Stimulated activated naive B cell treated with anti-CD40 and anti-IgM and Interleukin-4, amounts not matched to agents 10 μg/mL and 1 μg/mL and 100 μg/mL, for 72 hours (primary cell): ENCODE data around the gene DMRTA1.
"Not testable (repeated sequence)": the region's sequence is repeated elsewhere in the genome, so short reads cannot be mapped to it uniquely, and the experiment has no call there.

Experiments
- ATAC-seq, 2 donors: fragments of 150-1000 bp; cut with Tn5 transposase; replicated peaks; 2 replicates each; pipeline ENCODE4 v1.10.0; 2021; ENCODE audit warnings: moderate library complexity in 1 of 2
- DNase-seq: peaks from one replicate; pipeline ENCODE4 v3.0.0; 2021
- H3K27ac Mint-ChIP-seq: one replicate; pipeline ENCODE4 v1.8.0; 2022; ENCODE audit warnings: mild to moderate bottlenecking, mixed read lengths
- H3K27me3 Mint-ChIP-seq, 2 donors: one replicate each; pipeline ENCODE4 v1.8.0; 2022; ENCODE audit warnings: mixed read lengths in 2 of 2
- H3K36me3 Mint-ChIP-seq, 2 donors: one replicate each; pipeline ENCODE4 v1.8.0; 2022; ENCODE audit warnings: mixed read lengths in 2 of 2, mild to moderate bottlenecking in 1 of 2
- H3K4me1 Mint-ChIP-seq, 2 donors: one replicate each; pipeline ENCODE4 v1.8.0; 2022; ENCODE audit warnings: mixed read lengths in 2 of 2, mild to moderate bottlenecking in 1 of 2
- H3K4me3 Mint-ChIP-seq, 2 donors: one replicate each; pipeline ENCODE4 v1.8.0; 2022; ENCODE audit warnings: mild to moderate bottlenecking in 2 of 2, mixed read lengths in 2 of 2, moderate library complexity in 1 of 2
- H3K9me3 Mint-ChIP-seq, 2 donors: one replicate each; pipeline ENCODE4 v1.8.0; 2022; ENCODE audit warnings: mixed read lengths in 2 of 2, mild to moderate bottlenecking in 1 of 2

DMRTA1 gene, protein sequence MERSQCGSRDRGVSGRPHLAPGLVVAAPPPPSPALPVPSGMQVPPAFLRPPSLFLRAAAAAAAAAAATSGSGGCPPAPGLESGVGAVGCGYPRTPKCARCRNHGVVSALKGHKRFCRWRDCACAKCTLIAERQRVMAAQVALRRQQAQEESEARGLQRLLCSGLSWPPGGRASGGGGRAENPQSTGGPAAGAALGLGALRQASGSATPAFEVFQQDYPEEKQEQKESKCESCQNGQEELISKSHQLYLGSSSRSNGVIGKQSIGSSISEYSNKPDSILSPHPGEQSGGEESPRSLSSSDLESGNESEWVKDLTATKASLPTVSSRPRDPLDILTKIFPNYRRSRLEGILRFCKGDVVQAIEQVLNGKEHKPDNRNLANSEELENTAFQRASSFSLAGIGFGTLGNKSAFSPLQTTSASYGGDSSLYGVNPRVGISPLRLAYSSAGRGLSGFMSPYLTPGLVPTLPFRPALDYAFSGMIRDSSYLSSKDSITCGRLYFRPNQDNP

DNA sequence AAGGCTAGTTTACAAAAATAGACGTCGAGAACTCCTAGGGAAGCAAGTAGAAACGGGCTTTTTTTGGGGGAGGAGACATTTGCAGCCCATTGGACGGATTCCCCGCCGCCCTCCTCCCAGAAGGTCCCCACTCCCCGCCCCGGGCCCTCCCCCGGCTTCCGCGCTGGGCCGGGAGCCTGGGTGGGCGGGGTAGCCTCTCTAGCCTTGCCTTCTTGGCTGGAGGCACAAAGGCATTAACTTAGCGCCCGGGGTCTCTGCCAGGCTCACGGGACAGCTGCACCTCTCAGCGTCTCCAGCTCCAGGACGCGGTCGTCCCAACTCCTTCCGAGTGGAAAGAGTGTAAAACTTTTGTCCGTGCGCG, at the start of gene DMRTA1:
Gene DMRTA1 (plus strand): TSS at position 236 of the 361 bp plus-strand sequence. CDS start 242 bp downstream, outside the sequence.
- Mint-ChIP-seq H3K36me3 (no peaks in the 10 kb centered on the region), H3K27ac (no peak within 1 kb of the TSS), H3K27me3 (peaks cover 31 to 51% of the 10 kb centered on the region in 2 donors), H3K9me3 (no peaks in the 10 kb centered on the region), H3K4me1 (peaks cover 5 to 12% of the 10 kb centered on the region in 2 donors), H3K4me3 (peak within 1 kb of the TSS; percentile 64 to 74)
- DNase-seq (peak; percentile 18), ATAC-seq (peak; percentile 69 to 74)

DNA sequence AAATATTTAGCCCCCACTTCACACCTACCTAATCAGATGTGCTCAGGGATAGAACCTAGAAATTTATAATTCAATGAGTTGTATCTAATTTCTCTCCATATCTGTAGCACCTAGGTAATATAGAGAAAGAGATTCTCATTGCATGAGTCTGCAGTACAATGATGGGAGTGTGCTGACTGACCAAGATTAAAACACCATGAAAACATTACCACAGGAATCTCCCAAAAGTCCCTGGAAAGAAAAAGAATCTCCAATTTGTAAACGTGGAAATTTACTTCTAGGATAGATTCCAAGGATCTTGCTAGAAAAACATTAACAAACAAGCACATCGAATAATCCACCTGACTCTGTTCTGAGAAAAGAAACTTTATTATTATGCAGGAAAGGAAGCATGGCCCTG, 45.0 kb upstream of the DMRTA1 start:
- ATAC-seq (no peak), DNase-seq (no peak)
- peaks cover 4 to 20% of the 10 kb centered on the region in 2 donors for H3K27me3 Mint-ChIP-seq
- peaks cover 0 to under 1% of the 10 kb centered on the region in 2 donors for H3K9me3 Mint-ChIP-seq
- H3K4me3 Mint-ChIP-seq = no peak overlapping the region
- H3K4me1 Mint-ChIP-seq = no peaks in the 10 kb centered on the region
- H3K27ac Mint-ChIP-seq = no peak overlapping the region
- H3K36me3 Mint-ChIP-seq = no peaks in the 10 kb centered on the region

DNA sequence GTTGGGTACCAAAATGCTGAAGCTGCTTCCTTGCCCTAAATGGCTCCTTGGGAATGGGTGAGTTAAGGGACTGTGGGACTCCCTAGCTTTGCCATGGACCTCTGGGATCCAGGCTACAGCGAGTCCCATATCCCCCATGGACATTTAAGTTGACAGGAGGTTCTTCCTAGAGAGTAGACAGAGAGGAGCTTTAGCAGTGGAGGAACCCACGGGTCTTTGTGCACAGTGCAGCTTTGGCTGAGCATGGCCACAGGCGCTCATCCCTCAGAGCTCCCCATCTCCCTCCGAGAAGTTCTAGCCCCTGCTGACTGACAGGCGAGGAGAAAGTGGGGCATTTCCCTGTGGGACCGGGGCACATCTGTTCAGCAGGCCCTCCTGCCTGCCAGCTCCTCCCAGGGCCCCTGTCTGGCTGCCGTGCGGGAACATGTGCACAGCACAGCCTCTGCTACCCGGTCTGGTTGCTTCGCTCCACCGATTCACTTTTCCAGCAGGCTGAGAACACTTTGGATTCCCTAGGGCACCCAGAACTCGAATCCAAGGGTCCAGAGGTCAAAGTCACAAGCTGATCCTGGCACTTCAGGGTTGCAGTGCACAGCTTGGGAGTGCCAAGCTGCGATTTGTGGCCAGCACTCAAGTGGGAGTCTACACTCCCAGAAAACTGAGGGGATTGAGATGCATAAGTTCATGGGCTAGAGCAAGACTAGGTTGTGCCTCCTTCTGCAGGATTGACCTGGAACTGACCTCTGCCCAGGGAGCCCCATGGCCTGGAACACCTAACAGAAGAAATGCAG, 40.6 kb upstream of the DMRTA1 start:
- H3K27me3 Mint-ChIP-seq = peaks cover 10 to 33% of the 10 kb centered on the region in 2 donors
- no peaks in the 10 kb centered on the region for H3K4me1 Mint-ChIP-seq
- H3K27ac Mint-ChIP-seq = no peak overlapping the region
- no peak overlapping the region for H3K4me3 Mint-ChIP-seq
- no peaks in the 10 kb centered on the region for H3K36me3 Mint-ChIP-seq
- ATAC-seq (no peak), DNase-seq (no peak)
- no peaks in the 10 kb centered on the region for H3K9me3 Mint-ChIP-seq

DNA sequence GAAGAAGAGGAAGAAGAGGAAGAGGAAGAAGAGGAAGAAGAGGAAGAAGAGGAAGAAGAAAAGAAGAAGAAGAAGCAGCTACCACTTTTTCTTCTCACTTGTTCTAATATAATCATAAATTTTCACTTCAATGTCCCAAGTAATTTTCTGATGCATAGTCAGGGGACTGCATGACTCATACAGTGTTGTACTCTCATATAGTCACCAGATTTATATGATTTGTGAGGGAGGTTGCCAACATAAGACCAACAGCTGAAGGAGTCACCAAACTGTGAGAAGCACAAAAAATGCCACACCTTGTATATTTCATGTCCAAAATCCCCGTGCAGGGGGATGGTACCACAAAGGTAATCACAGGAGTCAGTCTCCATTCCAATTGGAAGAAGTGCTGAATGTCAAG, 32.7 kb upstream of the DMRTA1 start:
- H3K27me3 Mint-ChIP-seq = peaks cover 6 to 10% of the 10 kb centered on the region in 2 donors
- H3K36me3 Mint-ChIP-seq = no peaks in the 10 kb centered on the region
- DNase-seq = no peak
- peaks cover 0 to 4% of the 10 kb centered on the region in 2 donors for H3K9me3 Mint-ChIP-seq
- no peak overlapping the region for H3K27ac Mint-ChIP-seq
- no peak overlapping the region for H3K4me3 Mint-ChIP-seq
- H3K4me1 Mint-ChIP-seq = peaks cover 6 to 11% of the 10 kb centered on the region in 2 donors
- ATAC-seq = no peak

DNA sequence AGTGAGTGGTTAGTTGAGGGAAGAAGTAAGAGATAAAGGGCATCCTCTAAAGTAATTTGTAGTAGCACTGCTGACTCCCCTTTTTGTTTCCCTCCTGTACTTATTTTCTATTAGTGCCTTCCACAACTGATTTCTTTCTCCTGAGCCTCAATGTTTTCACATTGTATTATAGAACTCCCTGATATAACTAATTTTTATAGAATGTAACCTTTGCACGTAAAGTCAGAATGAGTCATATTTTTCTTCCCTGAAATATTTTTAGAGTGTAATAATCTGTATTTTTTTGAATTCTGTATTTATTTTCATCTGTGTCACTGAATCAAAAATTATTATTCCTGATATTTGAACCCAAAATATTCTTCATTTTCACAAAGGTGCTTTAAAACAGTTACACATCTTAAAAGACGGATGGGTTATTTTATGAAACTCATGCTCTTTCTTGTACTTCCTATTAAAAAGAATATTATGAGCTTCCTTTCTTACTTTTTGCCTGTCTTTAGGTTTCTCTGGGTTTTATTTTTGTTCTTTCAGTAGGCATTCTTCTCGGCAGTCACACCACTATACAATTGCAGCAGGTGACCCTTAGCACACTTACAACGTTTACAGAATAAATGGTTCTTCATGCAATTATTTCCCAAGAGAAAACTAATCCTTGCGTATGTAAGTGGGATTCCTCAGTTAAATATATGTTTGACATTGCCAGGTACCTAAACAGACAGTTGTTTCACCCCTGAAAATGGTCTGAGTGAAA, 30.5 kb upstream of the DMRTA1 start:
- ATAC-seq = no peak
- Mint-ChIP-seq H3K36me3 (no peaks in the 10 kb centered on the region), H3K4me3 (no peak overlapping the region), H3K4me1 (peaks cover 6 to 11% of the 10 kb centered on the region in 2 donors), H3K27ac (no peak overlapping the region), H3K9me3 (peaks cover 0 to 4% of the 10 kb centered on the region in 2 donors), H3K27me3 (no peaks in the 10 kb centered on the region)
- no peak for DNase-seq

DNA sequence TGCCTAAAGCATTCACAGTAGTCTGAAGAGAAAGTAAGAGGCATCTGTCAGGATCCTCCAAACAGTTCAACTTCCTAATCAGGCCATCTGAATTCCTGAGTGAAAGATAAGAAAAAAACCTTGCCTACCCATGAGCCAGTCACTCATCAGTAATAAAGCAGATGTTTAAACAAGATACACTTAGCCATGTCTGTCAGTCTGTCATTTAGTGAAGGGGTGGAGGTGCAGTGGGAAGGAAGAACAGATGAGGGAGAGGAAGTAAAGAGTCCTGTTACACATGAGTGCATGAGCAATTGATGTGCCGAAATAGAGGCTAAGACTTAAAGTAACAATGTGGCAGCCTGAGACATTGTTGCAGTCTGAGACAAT, 29.9 kb upstream of the DMRTA1 start:
- DNase-seq (no peak), ATAC-seq (no peak)
- no peak overlapping the region for H3K27ac Mint-ChIP-seq
- H3K27me3 Mint-ChIP-seq = peaks cover 0 to 4% of the 10 kb centered on the region in 2 donors
- H3K4me1 Mint-ChIP-seq = peaks cover 6 to 11% of the 10 kb centered on the region in 2 donors
- no peak overlapping the region for H3K4me3 Mint-ChIP-seq
- H3K9me3 Mint-ChIP-seq = peaks cover 0 to 4% of the 10 kb centered on the region in 2 donors
- H3K36me3 Mint-ChIP-seq = no peaks in the 10 kb centered on the region

DNA sequence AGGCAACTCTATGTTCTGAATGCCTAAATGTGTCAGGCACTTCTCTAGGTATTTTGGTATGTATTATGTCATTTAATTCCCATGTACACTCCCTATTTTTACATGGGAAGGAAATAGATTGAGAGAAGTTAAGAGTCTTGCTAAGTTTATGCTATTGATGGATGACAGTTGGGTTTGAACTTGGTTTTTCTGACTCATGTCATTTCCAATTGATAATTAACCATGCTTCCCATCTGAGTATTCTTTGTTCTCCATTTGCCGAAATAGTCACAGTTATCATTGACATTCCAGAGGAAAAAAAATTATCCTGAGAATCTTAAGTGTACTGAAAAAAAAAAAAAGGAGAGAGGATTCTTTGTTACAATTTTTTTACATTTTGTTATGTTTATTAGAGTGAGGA, 23.1 kb upstream of the DMRTA1 start:
- Mint-ChIP-seq H3K4me1 (no peaks in the 10 kb centered on the region), H3K4me3 (no peak overlapping the region), H3K27ac (no peak overlapping the region), H3K27me3 (peaks cover 9 to 17% of the 10 kb centered on the region in 2 donors), H3K36me3 (no peaks in the 10 kb centered on the region), H3K9me3 (no peaks in the 10 kb centered on the region)
- DNase-seq (no peak), ATAC-seq (no peak)

DNA sequence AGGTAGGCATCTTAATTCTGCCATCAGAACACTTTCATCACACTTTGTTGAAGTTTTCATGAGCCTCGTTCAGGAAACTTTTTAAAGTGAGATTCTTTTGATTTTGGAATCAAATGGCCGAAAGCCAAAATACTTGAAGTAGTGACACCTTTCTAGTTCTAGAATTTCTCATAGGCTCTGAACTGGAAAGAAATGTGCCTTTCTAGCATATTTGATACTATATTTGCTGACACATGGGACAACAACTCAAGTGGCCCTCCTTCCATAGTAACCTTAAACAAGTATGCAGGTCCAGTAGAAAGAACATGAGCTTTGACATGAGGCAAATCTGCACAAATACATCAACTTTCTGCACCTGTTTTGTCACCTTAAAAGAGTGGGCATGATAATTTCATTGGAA, 22.0 kb upstream of the DMRTA1 start:
- Mint-ChIP-seq H3K36me3 (no peaks in the 10 kb centered on the region), H3K27me3 (peaks cover 9 to 17% of the 10 kb centered on the region in 2 donors), H3K27ac (no peak overlapping the region), H3K4me1 (peaks cover 0 to under 1% of the 10 kb centered on the region in 2 donors), H3K9me3 (no peaks in the 10 kb centered on the region), H3K4me3 (no peak overlapping the region)
- ATAC-seq (no peak), DNase-seq (no peak)

DNA sequence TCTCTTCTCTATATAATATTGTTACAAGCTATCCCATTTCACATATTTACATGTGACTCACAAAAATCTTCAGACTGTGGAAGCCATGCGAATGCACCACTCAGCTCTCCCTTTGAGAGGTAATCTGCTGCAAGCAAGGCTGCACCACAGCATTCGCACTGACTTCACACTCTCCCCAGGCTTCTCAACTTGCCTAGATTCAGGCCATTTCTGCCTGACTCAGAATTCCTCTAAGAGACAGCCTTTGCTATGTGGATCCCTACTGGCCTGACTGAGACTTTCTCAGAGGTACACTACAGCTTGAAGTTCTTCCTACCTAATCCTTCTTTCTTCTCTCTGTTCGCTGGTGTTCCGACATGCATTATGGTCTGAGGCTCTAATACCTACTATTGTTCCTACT, 21.1 kb upstream of the DMRTA1 start:
- ATAC-seq (no peak), DNase-seq (no peak)

DNA sequence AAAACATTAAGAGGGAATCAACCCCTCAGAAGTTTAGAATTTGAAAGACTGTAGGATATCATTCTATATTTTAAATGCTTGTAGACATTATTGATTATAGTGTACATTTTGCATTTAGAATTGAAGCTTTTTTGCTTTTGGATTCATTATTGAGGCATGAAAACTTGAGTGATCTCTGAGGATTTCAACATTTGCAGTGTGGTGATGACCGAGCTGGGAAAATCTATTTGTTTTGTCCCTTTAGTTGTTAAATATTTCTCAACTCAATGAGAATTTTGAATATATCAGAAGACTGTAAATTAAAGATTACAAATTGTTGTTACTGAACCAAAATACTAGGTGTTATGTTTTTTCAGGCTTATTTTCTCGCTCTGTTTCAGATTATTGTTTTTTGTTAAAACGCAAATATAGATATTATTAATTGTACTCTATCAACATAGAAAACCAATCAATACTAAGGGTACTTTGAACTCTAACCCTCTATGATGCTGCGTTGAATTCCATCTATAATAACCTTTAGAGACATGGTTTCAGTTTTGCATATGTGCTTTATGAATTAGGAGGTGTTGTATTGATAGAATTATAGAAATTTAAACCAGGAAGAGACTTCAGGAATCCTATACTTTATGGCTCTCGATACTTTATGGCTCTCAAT, 19.3 kb upstream of the DMRTA1 start:
- Mint-ChIP-seq H3K4me1 (peaks cover 3 to 5% of the 10 kb centered on the region in 2 donors), H3K36me3 (no peaks in the 10 kb centered on the region), H3K4me3 (no peak overlapping the region), H3K9me3 (no peaks in the 10 kb centered on the region), H3K27ac (no peak overlapping the region), H3K27me3 (peaks cover 9 to 11% of the 10 kb centered on the region in 2 donors)
- no peak for DNase-seq
- ATAC-seq = no peak

More for the DNA sequence above, 21.1 kb upstream of the DMRTA1 start:
- Mint-ChIP-seq H3K9me3 (no peaks in the 10 kb centered on the region), H3K27ac (no peak overlapping the region), H3K27me3 (peaks cover 9 to 17% of the 10 kb centered on the region in 2 donors), H3K4me1 (peaks cover 3 to 5% of the 10 kb centered on the region in 2 donors), H3K4me3 (no peak overlapping the region), H3K36me3 (no peaks in the 10 kb centered on the region)

DNA sequence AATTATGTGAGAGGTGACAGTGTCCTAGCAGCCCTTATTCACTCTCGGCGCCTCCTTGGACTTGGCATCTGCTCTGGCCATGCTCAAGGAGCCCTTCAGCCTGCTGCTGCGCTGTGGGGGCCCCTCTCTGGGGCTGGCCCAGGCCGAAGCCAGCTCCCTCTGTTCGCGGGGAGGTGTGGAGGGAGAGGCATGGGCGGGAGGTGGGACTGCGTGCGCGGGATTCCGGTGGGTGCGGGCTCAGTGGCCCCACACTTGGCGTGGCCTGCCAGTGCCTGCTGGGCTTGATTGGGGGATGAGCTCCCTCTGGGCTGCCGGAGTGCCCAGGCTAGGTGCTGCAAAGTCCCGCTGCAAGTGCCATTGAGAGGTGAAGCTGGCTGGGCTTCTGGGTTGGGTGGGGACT, 12.9 kb upstream of the DMRTA1 start:
- peaks cover 0 to 2% of the 10 kb centered on the region in 2 donors for H3K9me3 Mint-ChIP-seq
- no peaks in the 10 kb centered on the region for H3K36me3 Mint-ChIP-seq
- ATAC-seq (no peak), DNase-seq (no peak)
- no peak overlapping the region for H3K27ac Mint-ChIP-seq
- no peak overlapping the region for H3K4me3 Mint-ChIP-seq
- peaks cover 13 to 27% of the 10 kb centered on the region in 2 donors for H3K27me3 Mint-ChIP-seq
- peaks cover 3 to 5% of the 10 kb centered on the region in 2 donors for H3K4me1 Mint-ChIP-seq

DNA sequence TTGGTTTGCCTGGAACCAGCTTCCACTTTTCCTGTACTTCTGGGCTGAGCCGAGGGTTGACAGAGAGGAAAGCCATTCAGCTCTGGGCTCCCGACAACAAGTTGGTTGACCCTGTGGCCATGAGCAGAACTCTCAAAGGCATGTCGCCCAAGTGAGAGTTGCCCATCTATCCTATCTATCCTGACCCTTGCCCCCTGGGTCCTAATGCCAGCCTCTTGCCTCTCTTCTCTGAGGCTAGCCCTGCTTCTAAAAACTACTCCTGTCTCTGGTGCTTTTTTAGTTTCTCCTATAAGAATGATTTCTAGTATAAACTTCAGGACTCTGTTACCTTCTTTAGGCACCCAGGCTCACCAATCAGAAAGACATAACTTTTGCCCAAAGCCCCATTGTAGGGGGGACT, 11.4 kb upstream of the DMRTA1 start:
- H3K27ac Mint-ChIP-seq, DNase-seq, H3K4me3 Mint-ChIP-seq, H3K4me1 Mint-ChIP-seq, ATAC-seq, H3K9me3 Mint-ChIP-seq, H3K36me3 Mint-ChIP-seq: not testable (repeated sequence)
- H3K27me3 Mint-ChIP-seq = peaks cover 13 to 34% of the 10 kb centered on the region in 2 donors

DNA sequence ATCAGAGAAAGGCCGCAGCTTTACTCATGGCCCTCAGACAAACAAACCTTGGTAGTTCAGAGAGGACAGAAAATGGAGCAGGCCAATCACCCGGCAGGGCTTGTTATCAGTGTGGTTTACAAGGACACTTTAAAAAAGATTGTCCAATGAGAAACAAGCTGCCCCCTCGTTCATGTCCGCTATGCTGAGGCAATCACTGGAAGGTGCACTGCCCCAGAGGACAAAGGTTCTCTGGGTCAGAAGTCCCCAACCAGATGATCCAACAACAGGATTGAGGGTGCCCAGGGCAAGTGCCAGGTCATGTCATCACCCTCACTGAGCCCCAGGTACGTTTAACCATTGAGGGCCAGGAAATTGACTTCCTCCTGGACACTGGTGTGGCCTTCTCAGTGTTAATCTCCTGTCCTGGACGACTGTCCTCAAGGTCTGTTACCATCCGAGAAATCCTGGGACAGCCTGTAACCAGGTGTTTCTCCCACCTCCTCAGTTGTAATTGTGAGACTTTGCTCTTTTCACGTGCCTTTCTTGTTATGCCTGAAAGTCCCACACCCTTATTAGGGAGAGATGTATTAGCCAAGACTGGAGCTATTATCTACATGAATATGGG, 9.1 kb upstream of the DMRTA1 start:
- not testable (repeated sequence) for H3K27ac Mint-ChIP-seq, H3K9me3 Mint-ChIP-seq, H3K4me1 Mint-ChIP-seq, H3K4me3 Mint-ChIP-seq, DNase-seq, ATAC-seq, H3K36me3 Mint-ChIP-seq
- H3K27me3 Mint-ChIP-seq = peaks cover 13 to 32% of the 10 kb centered on the region in 2 donors
